GM23338 (cell line): ENCODE data around the gene RAB21.

ENCODE experiments used
- CREB1 ChIP-seq: fragments of 250-450 bp; sonication (Bioruptor Pico); IDR thresholded peaks from 2 replicates; pipeline ENCODE4 v1.5.0; 2020; ENCODE audit warnings: low read depth, mild to moderate bottlenecking, moderate library complexity
- EZH2 ChIP-seq: fragments of 200-600 bp; sonication (generic); IDR thresholded peaks from one replicate; pipeline ENCODE4 v1.8.0; 2017; ENCODE audit warnings: antibody characterized with exemption, mild to moderate bottlenecking, low read depth; ENCODE audit not compliant: unreplicated experiment
- EZH2phosphoT487 ChIP-seq: fragments of 200-600 bp; sonication (generic); IDR thresholded peaks from one replicate; pipeline ENCODE4 v1.8.1; 2018; ENCODE audit warnings: antibody characterized with exemption; ENCODE audit not compliant: unreplicated experiment
- JUNB ChIP-seq: IDR thresholded peaks from one replicate; pipeline ENCODE4 v1.6.1; 2016; ENCODE audit warnings: antibody characterized with exemption; ENCODE audit not compliant: unreplicated experiment
- POLR2AphosphoS5 ChIP-seq: IDR thresholded peaks from 2 replicates; pipeline ENCODE4 v1.6.1; 2016; ENCODE audit warnings: antibody characterized with exemption, low read depth
- STAT1 ChIP-seq: IDR thresholded peaks from one replicate; pipeline ENCODE4 v1.6.1; 2016; ENCODE audit warnings: antibody characterized with exemption; ENCODE audit not compliant: unreplicated experiment
- TF ChIP-seq, protein P1 (sequence below), 2 experiments: fragments of 200-600 bp in 1 of 2; sonication (generic) in 1 of 2; conservative IDR thresholded peaks; 2 replicates each; pipeline versions ENCODE4 v1.5.1 to v1.6.1; 2016 to 2017; ENCODE audit warnings: antibody characterized with exemption in 2 of 2, low read depth in 2 of 2, mild to moderate bottlenecking in 2 of 2, moderate library complexity in 1 of 2
- TF ChIP-seq, protein P2 (sequence below): IDR thresholded peaks from one replicate; pipeline ENCODE4 v1.6.1; 2018; ENCODE audit warnings: antibody characterized with exemption; ENCODE audit not compliant: unreplicated experiment

DNA sequence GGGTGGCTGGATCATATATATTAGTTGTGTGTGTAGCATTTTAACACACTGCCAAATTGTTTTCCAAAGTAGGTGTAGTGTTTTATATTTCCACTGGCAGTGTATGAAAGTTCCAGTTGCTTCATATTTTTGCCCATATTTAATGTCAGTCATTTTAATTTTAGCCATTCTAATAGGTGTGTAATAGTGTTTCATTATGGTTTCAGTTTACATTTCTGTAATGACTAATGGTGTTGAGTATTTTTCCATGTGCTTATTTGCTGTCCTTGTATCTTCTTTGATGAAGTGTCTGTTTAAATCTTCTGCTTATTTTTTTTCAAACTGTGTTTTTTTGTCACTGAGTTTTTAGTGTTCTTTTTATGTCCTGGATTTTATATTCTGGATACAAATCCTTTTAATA, 93.5 kb downstream of the RAB21 start:
- TF ChIP-seq, protein P1, sequence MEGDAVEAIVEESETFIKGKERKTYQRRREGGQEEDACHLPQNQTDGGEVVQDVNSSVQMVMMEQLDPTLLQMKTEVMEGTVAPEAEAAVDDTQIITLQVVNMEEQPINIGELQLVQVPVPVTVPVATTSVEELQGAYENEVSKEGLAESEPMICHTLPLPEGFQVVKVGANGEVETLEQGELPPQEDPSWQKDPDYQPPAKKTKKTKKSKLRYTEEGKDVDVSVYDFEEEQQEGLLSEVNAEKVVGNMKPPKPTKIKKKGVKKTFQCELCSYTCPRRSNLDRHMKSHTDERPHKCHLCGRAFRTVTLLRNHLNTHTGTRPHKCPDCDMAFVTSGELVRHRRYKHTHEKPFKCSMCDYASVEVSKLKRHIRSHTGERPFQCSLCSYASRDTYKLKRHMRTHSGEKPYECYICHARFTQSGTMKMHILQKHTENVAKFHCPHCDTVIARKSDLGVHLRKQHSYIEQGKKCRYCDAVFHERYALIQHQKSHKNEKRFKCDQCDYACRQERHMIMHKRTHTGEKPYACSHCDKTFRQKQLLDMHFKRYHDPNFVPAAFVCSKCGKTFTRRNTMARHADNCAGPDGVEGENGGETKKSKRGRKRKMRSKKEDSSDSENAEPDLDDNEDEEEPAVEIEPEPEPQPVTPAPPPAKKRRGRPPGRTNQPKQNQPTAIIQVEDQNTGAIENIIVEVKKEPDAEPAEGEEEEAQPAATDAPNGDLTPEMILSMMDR (conservative IDR thresholded peaks at IDR 0.05; ENCODE audit: low read depth in 2 of 2), result no peak
- TF ChIP-seq EZH2 (no peak), POLR2AphosphoS5 (no peak), STAT1 (no peak), EZH2phosphoT487 (no peak), CREB1 (CRISPR knock-in tag) (no peak), JUNB (no peak)
- TF ChIP-seq, protein P2, sequence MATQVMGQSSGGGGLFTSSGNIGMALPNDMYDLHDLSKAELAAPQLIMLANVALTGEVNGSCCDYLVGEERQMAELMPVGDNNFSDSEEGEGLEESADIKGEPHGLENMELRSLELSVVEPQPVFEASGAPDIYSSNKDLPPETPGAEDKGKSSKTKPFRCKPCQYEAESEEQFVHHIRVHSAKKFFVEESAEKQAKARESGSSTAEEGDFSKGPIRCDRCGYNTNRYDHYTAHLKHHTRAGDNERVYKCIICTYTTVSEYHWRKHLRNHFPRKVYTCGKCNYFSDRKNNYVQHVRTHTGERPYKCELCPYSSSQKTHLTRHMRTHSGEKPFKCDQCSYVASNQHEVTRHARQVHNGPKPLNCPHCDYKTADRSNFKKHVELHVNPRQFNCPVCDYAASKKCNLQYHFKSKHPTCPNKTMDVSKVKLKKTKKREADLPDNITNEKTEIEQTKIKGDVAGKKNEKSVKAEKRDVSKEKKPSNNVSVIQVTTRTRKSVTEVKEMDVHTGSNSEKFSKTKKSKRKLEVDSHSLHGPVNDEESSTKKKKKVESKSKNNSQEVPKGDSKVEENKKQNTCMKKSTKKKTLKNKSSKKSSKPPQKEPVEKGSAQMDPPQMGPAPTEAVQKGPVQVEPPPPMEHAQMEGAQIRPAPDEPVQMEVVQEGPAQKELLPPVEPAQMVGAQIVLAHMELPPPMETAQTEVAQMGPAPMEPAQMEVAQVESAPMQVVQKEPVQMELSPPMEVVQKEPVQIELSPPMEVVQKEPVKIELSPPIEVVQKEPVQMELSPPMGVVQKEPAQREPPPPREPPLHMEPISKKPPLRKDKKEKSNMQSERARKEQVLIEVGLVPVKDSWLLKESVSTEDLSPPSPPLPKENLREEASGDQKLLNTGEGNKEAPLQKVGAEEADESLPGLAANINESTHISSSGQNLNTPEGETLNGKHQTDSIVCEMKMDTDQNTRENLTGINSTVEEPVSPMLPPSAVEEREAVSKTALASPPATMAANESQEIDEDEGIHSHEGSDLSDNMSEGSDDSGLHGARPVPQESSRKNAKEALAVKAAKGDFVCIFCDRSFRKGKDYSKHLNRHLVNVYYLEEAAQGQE, result no peak
